Measurements from ENCODE around the gene LCN6.

LCN6 gene

GRCh38 chr9:136741883-136742571 is 6.3 kb downstream of the LCN6 start:
- DNase-seq: no peak

- DNase-seq: no peak
Measured at GRCh38 chr9:136740971-136741882, 7.1 kb downstream of the LCN6 start.

- DNase-seq: no peak
Measured at GRCh38 chr9:136740491-136740890, 7.8 kb downstream of the LCN6 start.

- no peak for DNase-seq
Measured at GRCh38 chr9:136740069-136740468, 8.3 kb downstream of the LCN6 start.

- no peak for DNase-seq
Measured at GRCh38 chr9:136739509-136739908, 8.8 kb downstream of the LCN6 start.

- DNase-seq: no peak
Measured at GRCh38 chr9:136738960-136739359, 9.4 kb downstream of the LCN6 start.

- no peak for DNase-seq
Measured at GRCh38 chr9:136735812-136736480, 12.4 kb downstream of the LCN6 start.

GRCh38 chr9:136734837-136735496 is 13.4 kb downstream of the LCN6 start:
- no peak for DNase-seq

- no peak for DNase-seq
Measured at GRCh38 chr9:136733611-136734010, 14.7 kb downstream of the LCN6 start.

- DNase-seq: no peak
Measured at GRCh38 chr9:136732444-136733178, 15.7 kb downstream of the LCN6 start.

- DNase-seq: no peak
Measured at GRCh38 chr9:136729926-136730325, 18.4 kb downstream of the LCN6 start.

GRCh38 chr9:136729144-136729543 is 19.2 kb downstream of the LCN6 start:
- DNase-seq: no peak

GRCh38 chr9:136728548-136729123 is 19.7 kb downstream of the LCN6 start:
- DNase-seq: no peak

GRCh38 chr9:136728080-136728547 is 20.2 kb downstream of the LCN6 start:
- DNase-seq: peak; percentile 90 to 95 (median 94)

GRCh38 chr9:136726631-136727191 is 21.6 kb downstream of the LCN6 start:
- DNase-seq: peak in 1 of 4 experiments; percentile 28

- DNase-seq: no peak
Measured at GRCh38 chr9:136726118-136726517, 22.2 kb downstream of the LCN6 start.

- DNase-seq: no peak
Measured at GRCh38 chr9:136725612-136726011, 22.7 kb downstream of the LCN6 start.

- DNase-seq: no peak
Measured at GRCh38 chr9:136724772-136725171, 23.6 kb downstream of the LCN6 start.

GRCh38 chr9:136723989-136724388 is 24.3 kb downstream of the LCN6 start:
- no peak for DNase-seq

- DNase-seq: no peak
Measured at GRCh38 chr9:136723362-136723976, 24.9 kb downstream of the LCN6 start.

GRCh38 chr9:136722969-136723356 is 25.4 kb downstream of the LCN6 start:
- DNase-seq: no peak

All from activated naive CD4-positive, alpha-beta T cell (primary cell).